Sigmoid colon (tissue), 7 donors: ENCODE measurements around the gene RASGEF1B. TPM values are rescaled to one million over a fixed set of nuclear protein-coding genes. Genes with fewer than 3 reads are reported as not detected.

Experiments used
- DNase-seq: peaks from one replicate; pipeline ENCODE4 v3.0.0-alpha.2; 2019
- H3K27ac ChIP-seq, 4 donors: fragments of 200-600 bp; sonication (generic); one replicate each; pipeline ENCODE4 v1.5.1; 2016 to 2019; ENCODE audit warnings: mild to moderate bottlenecking in 1 of 4
- H3K27me3 ChIP-seq, 3 donors: fragments of 200-600 bp; sonication (generic); one replicate each; pipeline ENCODE4 v1.5.1; 2019; ENCODE audit warnings: mild to moderate bottlenecking in 1 of 3
- H3K36me3 ChIP-seq, 4 donors: fragments of 200-600 bp; sonication (generic); one replicate each; pipeline ENCODE4 v1.5.1; 2016 to 2019
- H3K4me1 ChIP-seq, 4 donors: fragments of 200-600 bp; sonication (generic); one replicate each; pipeline ENCODE4 v1.5.1; 2017 to 2019
- H3K4me3 ChIP-seq, 4 donors: fragments of 200-600 bp; sonication (generic); one replicate each; pipeline ENCODE4 v1.5.1; 2017 to 2019; ENCODE audit warnings: mild to moderate bottlenecking in 2 of 4, moderate library complexity in 1 of 4
- H3K9me3 ChIP-seq, 4 donors: fragments of 200-600 bp in 3 of 4; sonication (generic) in 3 of 4; one replicate each; pipeline versions ENCODE4 v1.5.1 to v1.6.1; 2013 to 2019
- CTCF ChIP-seq, 4 experiments: fragments of 450-650 bp in 3 of 4; fragments of 200-600 bp in 1 of 4; IDR thresholded peaks; one replicate each; pipeline ENCODE4 v1.5.1; 2016 to 2019; ENCODE audit warnings: antibody characterized with exemption in 4 of 4, mild to moderate bottlenecking in 3 of 4, moderate library complexity in 2 of 4
- EP300 ChIP-seq, 4 donors: sonication (generic); formaldehyde crosslinking; IDR thresholded peaks; one replicate each; pipeline ENCODE4 v1.6.1; 2017; ENCODE audit warnings: antibody characterized with exemption in 4 of 4
- POLR2A ChIP-seq, 2 donors: fragments of 450-650 bp; IDR thresholded peaks; one replicate each; pipeline ENCODE4 v1.6.1; 2016; ENCODE audit warnings: antibody characterized with exemption in 2 of 2, mild to moderate bottlenecking in 2 of 2, moderate library complexity in 2 of 2
- POLR2AphosphoS5 ChIP-seq, 4 donors: sonication (generic); formaldehyde crosslinking; IDR thresholded peaks; one replicate each; pipeline ENCODE4 v1.6.1; 2017; ENCODE audit warnings: antibody characterized with exemption in 4 of 4
- WGBS, 2 donors: extraction: QIAGEN DNeasy Blood & Tissue Kit; methylation state at CpG; one replicate each; pipeline ENCODE4 v1.1.7; 2013; 5-methylcytosine and 5-hydroxymethylcytosine counted together
- intact Hi-C: fragments of 100-400 bp; cut with DNase I; formaldehyde crosslinking; loops from one replicate; pipeline ENCODE4 v1.15.1; 2023
- polyA plus RNA-seq, 3 donors: library from polyadenylated mRNA; stranded (reverse); fragments of 200-250 nt; gene quantifications; one replicate each; pipeline ENCODE4 v1.2.3, GENCODE V29; 2013
- total RNA-seq, 4 donors: library from RNA; depleted of rRNA; stranded (reverse); fragments of >200 nt; gene quantifications; one replicate each; pipeline ENCODE4 v1.1.0, GENCODE V29; 2016
- donor health status: healthy with polysubstance abuse.
- donor health status: Bipolar disorder and iron deficiency.
- donor health status: healthy.

RASGEF1B gene
- total and polyA plus RNA-seq, 7 donors = 5.0 to 12.1 (median 10.3) TPM

GRCh38 chr4:81436096-81436495 is 35.6 kb downstream of the RASGEF1B start:
- Histone ChIP-seq H3K36me3 (peaks cover 0 to 83% (median 4%) of the 10 kb centered on the region in 4 donors), H3K27me3 (no peaks in the 10 kb centered on the region), H3K9me3 (no peaks in the 10 kb centered on the region), H3K4me3 (no peak overlapping the region), H3K27ac (no peak overlapping the region), H3K4me1 (no peaks in the 10 kb centered on the region)
- intact Hi-C loops = no loop called here
- no peak for TF ChIP-seq POLR2AphosphoS5 (IDR thresholded peaks at IDR 0.05)
- no peak for TF ChIP-seq CTCF (IDR thresholded peaks at IDR 0.05)
- no peak for TF ChIP-seq EP300 (IDR thresholded peaks at IDR 0.05)
- no peak for TF ChIP-seq POLR2A (IDR thresholded peaks at IDR 0.05)
- no peak for DNase-seq

- intact Hi-C loops = no loop called here
- 94 to 96% methylated on average over 4 of the region's 4 CpGs for WGBS, 2 donors
Measured at GRCh38 chr4:81432825-81433224, 38.9 kb downstream of the RASGEF1B start.

GRCh38 chr4:81431971-81432370 is 39.7 kb downstream of the RASGEF1B start:
- intact Hi-C loops = no loop called here
- Histone ChIP-seq H3K4me3 (no peak overlapping the region), H3K27me3 (no peaks in the 10 kb centered on the region), H3K9me3 (no peaks in the 10 kb centered on the region), H3K4me1 (no peaks in the 10 kb centered on the region), H3K27ac (no peak overlapping the region), H3K36me3 (peaks cover 0 to 62% (median 4%) of the 10 kb centered on the region in 4 donors)
- DNase-seq = no peak
- TF ChIP-seq EP300 (IDR thresholded peaks at IDR 0.05) (no peak), CTCF (IDR thresholded peaks at IDR 0.05) (no peak), POLR2A (IDR thresholded peaks at IDR 0.05) (no peak), POLR2AphosphoS5 (IDR thresholded peaks at IDR 0.05) (no peak)
- 68 to 93% methylated on average over 1 of the region's 1 CpG for WGBS, 2 donors

More at GRCh38 chr4:81432825-81433224, 38.9 kb downstream of the RASGEF1B start:
- DNase-seq = no peak
- H3K9me3 ChIP-seq = no peaks in the 10 kb centered on the region
- no peaks in the 10 kb centered on the region for H3K27me3 ChIP-seq
- no peak for TF ChIP-seq EP300 (IDR thresholded peaks at IDR 0.05)
- TF ChIP-seq POLR2A (IDR thresholded peaks at IDR 0.05) = no peak
- no peak for TF ChIP-seq CTCF (IDR thresholded peaks at IDR 0.05)
- no peak for TF ChIP-seq POLR2AphosphoS5 (IDR thresholded peaks at IDR 0.05)
- H3K4me3 ChIP-seq = no peak overlapping the region
- H3K4me1 ChIP-seq = no peaks in the 10 kb centered on the region
- no peak overlapping the region for H3K27ac ChIP-seq
- H3K36me3 ChIP-seq = peaks cover 0 to 70% (median 4%) of the 10 kb centered on the region in 4 donors

GRCh38 chr4:81429607-81430006 is 42.1 kb downstream of the RASGEF1B start:
- TF ChIP-seq CTCF (IDR thresholded peaks at IDR 0.05) (no peak), EP300 (IDR thresholded peaks at IDR 0.05) (no peak), POLR2AphosphoS5 (IDR thresholded peaks at IDR 0.05) (no peak), POLR2A (IDR thresholded peaks at IDR 0.05) (no peak)
- Histone ChIP-seq H3K36me3 (peaks cover 0 to 55% (median 4%) of the 10 kb centered on the region in 4 donors), H3K9me3 (no peaks in the 10 kb centered on the region), H3K27ac (no peak overlapping the region), H3K27me3 (no peaks in the 10 kb centered on the region), H3K4me3 (no peak overlapping the region), H3K4me1 (peaks cover 0 to 8% (median 0%) of the 10 kb centered on the region in 4 donors)
- 98% methylated on average over 25 of the region's 25 CpGs for WGBS, 2 donors
- intact Hi-C loops = no loop called here
- no peak for DNase-seq

GRCh38 chr4:81429031-81429430 is 42.7 kb downstream of the RASGEF1B start:
- DNase-seq = no peak
- Histone ChIP-seq H3K27me3 (no peaks in the 10 kb centered on the region), H3K36me3 (peaks cover 0 to 49% (median 4%) of the 10 kb centered on the region in 4 donors), H3K9me3 (no peaks in the 10 kb centered on the region), H3K27ac (no peak overlapping the region), H3K4me3 (no peak overlapping the region), H3K4me1 (peaks cover 0 to 12% (median 0%) of the 10 kb centered on the region in 4 donors)
- no peak for TF ChIP-seq POLR2AphosphoS5 (IDR thresholded peaks at IDR 0.05)
- no peak for TF ChIP-seq CTCF (IDR thresholded peaks at IDR 0.05)
- TF ChIP-seq POLR2A (IDR thresholded peaks at IDR 0.05) = no peak
- no peak for TF ChIP-seq EP300 (IDR thresholded peaks at IDR 0.05)
- intact Hi-C loops = no loop called here
- WGBS, 2 donors = 87 to 91% methylated on average over 6 of the region's 6 CpGs
